GM18858 (cell line): Measurements from ENCODE around the gene DNPEP.
"Not testable (repeated sequence)": the region's sequence is repeated elsewhere in the genome, so short reads cannot be mapped to it uniquely, and the experiment has no call there.

Source experiments
- ATAC-seq: cut with Tn5 transposase; IDR thresholded peaks from one replicate; pipeline ENCODE4 v1.9.1; 2021; ENCODE audit not compliant: unreplicated experiment

DNPEP gene

GRCh38 chr2:219419331-219420197, 31.9 kb upstream of the DNPEP start:
- no peak for ATAC-seq

GRCh38 chr2:219419012-219419324, 31.3 kb upstream of the DNPEP start:
- no peak for ATAC-seq

- ATAC-seq = no peak
Measured at GRCh38 chr2:219418155-219419011, 30.7 kb upstream of the DNPEP start, which contains the start of gene DES. DES (plus strand) TSS chr2:219418377; CDS start chr2:219418463, 86 bp downstream.

GRCh38 chr2:219417374-219417773, 29.7 kb upstream of the DNPEP start:
- no peak for ATAC-seq

- no peak for ATAC-seq
Measured at GRCh38 chr2:219416938-219417337, 29.2 kb upstream of the DNPEP start.

GRCh38 chr2:219416235-219416602, 28.5 kb upstream of the DNPEP start:
- ATAC-seq = no peak

GRCh38 chr2:219415580-219416234, 28.0 kb upstream of the DNPEP start:
- no peak for ATAC-seq

GRCh38 chr2:219414857-219415256, 27.1 kb upstream of the DNPEP start:
- ATAC-seq = no peak

GRCh38 chr2:219410390-219410789, 22.7 kb upstream of the DNPEP start:
- ATAC-seq = no peak

- no peak for ATAC-seq
Measured at GRCh38 chr2:219409619-219410018, 21.9 kb upstream of the DNPEP start.

GRCh38 chr2:219408631-219409030, 20.9 kb upstream of the DNPEP start:
- ATAC-seq = no peak

- ATAC-seq = no peak
Measured at GRCh38 chr2:219408204-219408603, 20.5 kb upstream of the DNPEP start.

GRCh38 chr2:219407343-219407742, 19.6 kb upstream of the DNPEP start:
- not testable (repeated sequence) for ATAC-seq

- no peak for ATAC-seq
Measured at GRCh38 chr2:219406861-219407230, 19.1 kb upstream of the DNPEP start.

- no peak for ATAC-seq
Measured at GRCh38 chr2:219405958-219406860, 18.5 kb upstream of the DNPEP start.

GRCh38 chr2:219405451-219405850, 17.7 kb upstream of the DNPEP start:
- ATAC-seq = no peak

GRCh38 chr2:219404954-219405353, 17.2 kb upstream of the DNPEP start:
- ATAC-seq = no peak

- ATAC-seq = no peak
Measured at GRCh38 chr2:219404291-219404910, 16.7 kb upstream of the DNPEP start.

GRCh38 chr2:219403861-219404260, 16.1 kb upstream of the DNPEP start:
- no peak for ATAC-seq
